ENCODE measurements around the gene KRTAP10-2.

DNA sequence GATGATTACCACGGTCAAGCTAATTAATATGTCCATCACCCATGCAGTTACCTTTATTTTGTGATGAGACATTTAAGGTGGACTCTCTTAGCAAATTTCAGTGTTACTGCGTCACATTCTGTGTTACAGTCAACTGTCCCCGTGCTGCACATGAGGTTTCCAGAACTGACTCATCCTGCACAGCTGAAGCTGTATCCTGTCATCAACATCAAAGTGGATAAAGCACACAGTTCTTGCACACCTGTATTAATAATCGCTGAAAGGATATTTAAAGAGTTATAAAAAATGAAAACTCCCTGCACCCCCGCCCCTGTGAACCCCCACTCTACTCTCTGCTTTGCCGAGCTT lies 32.5 kb upstream of the KRTAP10-2 start:
- TF ChIP-seq EZH2phosphoT487 (IDR thresholded peaks at IDR 0.05; ENCODE audit: insufficient read depth, low read depth), result no peak
- TF ChIP-seq EZH2 (IDR thresholded peaks at IDR 0.05; ENCODE audit: insufficient read depth, poor library complexity, severe bottlenecking), result no peak

Measured in GM23248 (cell line).